Ovary (tissue), 9 donors: ENCODE results near the gene CCNL1. TPM values are rescaled to one million over a fixed set of nuclear protein-coding genes. Genes with fewer than 3 reads are reported as not detected.
"Not testable (repeated sequence)": the region's sequence is repeated elsewhere in the genome, so short reads cannot be mapped to it uniquely, and the experiment has no call there.

Source experiments
- DNase-seq, 5 donors: peaks; one replicate each; pipeline ENCODE4 v3.0.0-alpha.2; 2019 to 2020
- H3K27ac ChIP-seq, 2 donors: fragments of 200-600 bp; one replicate each; pipeline versions ENCODE4 v1.5.1 to v1.8.0; 2019 to 2022
- H3K27me3 ChIP-seq: fragments of 200-600 bp; one replicate; pipeline ENCODE4 v1.8.0; 2022
- H3K36me3 ChIP-seq: fragments of 200-600 bp; sonication (generic); one replicate; pipeline ENCODE4 v1.5.1; 2019
- H3K4me1 ChIP-seq: one replicate; pipeline ENCODE4 v1.8.1; 2013; ENCODE audit warnings: mild to moderate bottlenecking, moderate library complexity; ENCODE audit not compliant: insufficient read depth
- H3K4me3 ChIP-seq: fragments of 200-600 bp; sonication (generic); one replicate; pipeline ENCODE4 v1.5.1; 2017
- H3K9me3 ChIP-seq, 2 donors: fragments of 200-600 bp in 1 of 2; sonication (generic) in 1 of 2; one replicate each; pipeline versions ENCODE4 v1.5.1 to v1.8.1; 2013 to 2019; ENCODE audit warnings: mild to moderate bottlenecking in 1 of 2, moderate library complexity in 1 of 2
- CTCF ChIP-seq, 3 donors: fragments of 450-650 bp in 2 of 3; fragments of 200-600 bp in 1 of 3; IDR thresholded peaks; one replicate each; pipeline versions ENCODE4 v1.5.1 to v1.8.0; 2016 to 2022; ENCODE audit warnings: antibody characterized with exemption in 3 of 3, mild to moderate bottlenecking in 1 of 3
- EP300 ChIP-seq: sonication (generic); formaldehyde crosslinking; IDR thresholded peaks from one replicate; pipeline ENCODE4 v1.6.1; 2017; ENCODE audit warnings: antibody characterized with exemption
- POLR2A ChIP-seq: fragments of 450-650 bp; IDR thresholded peaks from one replicate; pipeline ENCODE4 v1.6.1; 2017; ENCODE audit warnings: antibody characterized with exemption, mild to moderate bottlenecking, moderate library complexity
- WGBS, 3 donors: extraction: QIAGEN DNeasy Blood & Tissue Kit in 1 of 3; methylation state at CpG; one replicate each; pipeline versions ENCODE4 v1.1.5 to v1.1.7; 2013 to 2017; 5-methylcytosine and 5-hydroxymethylcytosine counted together
- intact Hi-C, 4 donors: fragments of 100-400 bp; cut with DNase I; formaldehyde crosslinking; loops; one replicate each; pipeline versions ENCODE4 v1.11.0 to v1.15.1; 2022 to 2023
- polyA plus RNA-seq, 2 donors: library from polyadenylated mRNA; stranded (reverse); fragments of 200-250 nt in 1 of 2; fragments of 350-450 nt in 1 of 2; fragmentation: Illumina TruSeq in 1 of 2; extraction: RNeasy Lipid Tissue Mini Kit (QIAGEN cat#74804) in 1 of 2; gene quantifications; one replicate each; pipeline ENCODE4 v1.2.3, GENCODE V29; 2013 to 2014
- total RNA-seq, 7 donors: library from RNA; depleted of rRNA in 2 of 7; stranded (reverse); fragments of >200 nt in 2 of 7; fragmentation: NEBNext Ultra II Directional in 3 of 7; extraction: Animal tissue kit (Norgen Biotek cat#: 25700) in 3 of 7; gene quantifications; one replicate each; pipeline versions ENCODE4 v1.1.0 to v1.2.4, GENCODE V29; 2016 to 2023
- donor health status: DM: no; HTN: no; CAD: no; lungs with moderate emphysema.
- donor health status: DM: no; HTN: no; CAD: no.
- donor health status: Bipolar disorder and iron deficiency.
- donor health status: DM: yes; HTN: yes; CAD: no.
- donor health status: DM: no; HTN: no; CAD: no.
- donor health status: DM: yes; HTN: yes; CAD: no.

CCNL1 gene
- total and polyA plus RNA-seq, 9 donors = 67.6 to 514 (median 96.7) TPM

DNA sequence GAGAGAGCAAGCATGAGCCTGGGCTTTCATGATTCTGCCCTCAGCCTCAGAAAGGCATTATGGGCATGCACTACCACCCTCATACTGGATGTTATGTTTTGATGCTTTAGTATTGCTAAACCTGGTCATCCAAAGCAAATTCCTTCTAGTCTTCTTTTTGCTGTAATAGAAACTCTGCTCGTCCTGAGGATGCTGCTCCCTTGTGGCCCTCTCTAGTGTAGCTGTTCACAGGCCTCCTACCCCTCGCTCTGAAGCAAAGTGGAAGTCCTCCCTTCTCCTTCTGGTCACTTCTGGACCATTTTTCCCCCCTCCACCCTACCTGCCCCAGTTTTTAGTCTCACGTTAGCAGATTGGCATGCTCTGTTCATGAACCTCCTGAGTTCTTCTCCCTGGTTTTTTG is 22.9 kb upstream of the CCNL1 start:
- H3K27me3 ChIP-seq = no peaks in the 10 kb centered on the region
- DNase-seq = no peak
- no peaks in the 10 kb centered on the region for H3K9me3 ChIP-seq
- TF ChIP-seq POLR2A (no peak), CTCF (IDR thresholded peaks at IDR 0.05) (no peak), EP300 (no peak)
- H3K27ac ChIP-seq = no peak overlapping the region
- H3K4me3 ChIP-seq = no peak overlapping the region
- intact Hi-C loops = no loop called here
- H3K4me1 ChIP-seq = no peaks in the 10 kb centered on the region
- 92 to 94% (median 92%) methylated on average over 3 of the region's 3 CpGs for WGBS, 3 donors
- H3K36me3 ChIP-seq = no peaks in the 10 kb centered on the region

GRCh38 chr3:157180262-157180661 is 20.3 kb upstream of the CCNL1 start:
- intact Hi-C loops = no loop called here
- no peak for DNase-seq
- Histone ChIP-seq H3K4me3 (no peak overlapping the region), H3K4me1 (peaks cover 3% of the 10 kb centered on the region), H3K27ac (no peak overlapping the region), H3K27me3 (no peaks in the 10 kb centered on the region), H3K36me3 (no peaks in the 10 kb centered on the region), H3K9me3 (no peaks in the 10 kb centered on the region)
- TF ChIP-seq CTCF (IDR thresholded peaks at IDR 0.05) = no peak
- TF ChIP-seq POLR2A = no peak
- TF ChIP-seq EP300 = no peak
- 91 to 98% (median 97%) methylated on average over 2 of the region's 2 CpGs for WGBS, 3 donors

DNA sequence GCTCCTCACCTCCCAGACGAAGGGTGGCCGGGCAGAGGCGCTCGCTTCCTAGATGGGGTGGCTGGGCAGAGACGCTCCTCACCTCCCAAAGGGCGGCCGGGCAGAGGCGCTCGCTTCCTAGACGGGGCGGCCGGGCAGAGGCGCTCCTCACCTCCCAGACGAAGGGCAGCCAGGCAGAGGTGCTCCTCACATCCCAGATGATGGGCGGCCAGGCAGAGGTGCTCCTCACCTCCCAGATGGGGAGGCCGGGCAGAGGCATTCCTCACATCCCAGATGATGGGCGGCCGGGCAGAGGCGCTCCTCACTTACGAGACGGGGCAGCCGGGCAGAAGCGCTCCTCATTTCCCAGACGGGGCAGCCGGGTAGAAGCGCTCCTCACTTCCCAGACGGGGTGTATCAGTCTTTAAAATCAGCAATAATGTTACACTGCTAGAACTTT is 19.4 kb upstream of the CCNL1 start:
- H3K36me3 ChIP-seq = no peaks in the 10 kb centered on the region
- H3K9me3 ChIP-seq = no peaks in the 10 kb centered on the region
- TF ChIP-seq POLR2A (no peak), CTCF (IDR thresholded peaks at IDR 0.05) (no peak), EP300 (no peak)
- 93 to 98% (median 98%) methylated on average over 26 to 27 of the region's 27 CpGs for WGBS, 3 donors
- no peaks in the 10 kb centered on the region for H3K27me3 ChIP-seq
- no peak for DNase-seq
- H3K4me3 ChIP-seq = no peak overlapping the region
- H3K4me1 ChIP-seq = peaks cover 3% of the 10 kb centered on the region
- H3K27ac ChIP-seq = no peak overlapping the region
- intact Hi-C loops = no loop called here

- DNase-seq, H3K27me3 ChIP-seq, H3K4me3 ChIP-seq, H3K9me3 ChIP-seq, H3K4me1 ChIP-seq, H3K36me3 ChIP-seq, intact Hi-C loops, H3K27ac ChIP-seq: not testable (repeated sequence)
- 94 to 97% (median 94%) methylated on average over 48 to 54 of the region's 54 CpGs for WGBS, 3 donors
Observed at GRCh38 chr3:157178503-157179364, 18.8 kb upstream of the CCNL1 start.

DNA sequence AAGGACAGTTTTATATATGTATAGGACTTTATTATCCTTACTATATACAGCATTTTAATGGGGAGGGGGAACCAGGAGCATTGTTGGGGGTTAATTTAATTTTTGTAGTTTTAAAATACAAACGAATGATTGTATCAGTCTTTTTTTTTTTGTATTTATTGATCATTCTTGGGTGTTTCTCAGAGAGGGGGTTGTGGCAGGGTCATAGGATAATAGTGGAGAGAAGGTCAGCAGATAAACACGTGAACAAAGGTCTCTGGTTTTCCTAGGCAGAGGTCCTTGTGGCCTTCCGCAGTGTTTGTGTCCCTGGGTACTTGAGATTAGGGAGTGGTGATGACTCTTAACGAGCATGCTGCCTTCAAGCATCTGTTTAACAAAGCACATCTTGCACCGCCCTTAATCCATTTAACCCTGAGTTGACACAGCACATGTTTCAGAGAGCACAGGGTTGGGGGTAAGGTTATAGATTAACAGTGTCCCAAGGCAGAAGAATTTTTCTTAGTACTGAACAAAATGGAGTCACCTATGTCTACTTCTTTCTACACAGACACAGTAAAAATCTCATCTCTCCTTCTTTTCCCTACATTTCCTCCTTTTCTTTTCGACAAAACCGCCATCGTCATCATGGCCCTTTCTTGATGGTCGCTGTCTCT is 18.0 kb upstream of the CCNL1 start:
- H3K4me3 ChIP-seq, H3K36me3 ChIP-seq, H3K27ac ChIP-seq, H3K9me3 ChIP-seq, H3K4me1 ChIP-seq, H3K27me3 ChIP-seq, intact Hi-C loops, DNase-seq: not testable (repeated sequence)
- 87 to 92% (median 92%) methylated on average over 8 to 9 of the region's 9 CpGs for WGBS, 3 donors
